ENCODE data around the gene GPER1.

The GPER1 gene

GRCh38 chr7:1054438-1054837, 33.5 kb upstream of the GPER1 start:
- DNase-seq = no peak

- peak; percentile 84 for DNase-seq
Measured at GRCh38 chr7:1054861-1055450, 33.0 kb upstream of the GPER1 start.

GRCh38 chr7:1055491-1055955, 32.4 kb upstream of the GPER1 start:
- DNase-seq = no peak

GRCh38 chr7:1055956-1056784, 31.7 kb upstream of the GPER1 start:
- DNase-seq = no peak

GRCh38 chr7:1056785-1057410, 31.0 kb upstream of the GPER1 start:
- no peak for DNase-seq

GRCh38 chr7:1057416-1058291, 30.3 kb upstream of the GPER1 start:
- no peak for DNase-seq

GRCh38 chr7:1058311-1058710, 29.6 kb upstream of the GPER1 start:
- no peak for DNase-seq

GRCh38 chr7:1058821-1059199, 29.1 kb upstream of the GPER1 start:
- peak; percentile 36 for DNase-seq

GRCh38 chr7:1059200-1060091, 28.5 kb upstream of the GPER1 start:
- no peak for DNase-seq

GRCh38 chr7:1060315-1061072, 27.4 kb upstream of the GPER1 start:
- DNase-seq = no peak

GRCh38 chr7:1061180-1061579, 26.7 kb upstream of the GPER1 start:
- DNase-seq = no peak

- no peak for DNase-seq
Measured at GRCh38 chr7:1062296-1063294, 25.3 kb upstream of the GPER1 start.

- DNase-seq = no peak
Measured at GRCh38 chr7:1063361-1063760, 24.6 kb upstream of the GPER1 start.

- DNase-seq = no peak
Measured at GRCh38 chr7:1064581-1064980, 23.3 kb upstream of the GPER1 start.

- DNase-seq = no peak
Measured at GRCh38 chr7:1065263-1065584, 22.7 kb upstream of the GPER1 start.

- peak; percentile 91 for DNase-seq
Measured at GRCh38 chr7:1065585-1066241, 22.2 kb upstream of the GPER1 start.

- no peak for DNase-seq
Measured at GRCh38 chr7:1066242-1066588, 21.7 kb upstream of the GPER1 start.

GRCh38 chr7:1068013-1068412, 19.9 kb upstream of the GPER1 start:
- no peak for DNase-seq

- DNase-seq = no peak
Measured at GRCh38 chr7:1068619-1069018, 19.3 kb upstream of the GPER1 start.
